AG09309 (cell line): ENCODE results near the gene HECW1.
A peak's percentile ranks its signal among the peaks of the same experiment; 100 is the strongest.
"Not testable (repeated sequence)": the region's sequence is repeated elsewhere in the genome, so short reads cannot be mapped to it uniquely, and the experiment has no call there.

Source experiments
- DNase-seq: peaks from one replicate; pipeline ENCODE4 v3.0.0-alpha.2; 2010; ENCODE audit warnings: low read depth
- H3K4me3 ChIP-seq: 2 replicates; pipeline ENCODE4 v1.5.1; 2011; ENCODE audit warnings: mild to moderate bottlenecking, low read depth, low read length, moderate library complexity; ENCODE audit not compliant: control insufficient read depth
- TF ChIP-seq, protein P1 (sequence below): IDR thresholded peaks from 2 replicates; pipeline ENCODE4 v1.5.1; 2011; ENCODE audit warnings: mild to moderate bottlenecking, low read depth, low read length, inconsistent platforms; ENCODE audit not compliant: insufficient read depth, control insufficient read depth; ENCODE audit errors: missing control alignments

The HECW1 gene

DNA sequence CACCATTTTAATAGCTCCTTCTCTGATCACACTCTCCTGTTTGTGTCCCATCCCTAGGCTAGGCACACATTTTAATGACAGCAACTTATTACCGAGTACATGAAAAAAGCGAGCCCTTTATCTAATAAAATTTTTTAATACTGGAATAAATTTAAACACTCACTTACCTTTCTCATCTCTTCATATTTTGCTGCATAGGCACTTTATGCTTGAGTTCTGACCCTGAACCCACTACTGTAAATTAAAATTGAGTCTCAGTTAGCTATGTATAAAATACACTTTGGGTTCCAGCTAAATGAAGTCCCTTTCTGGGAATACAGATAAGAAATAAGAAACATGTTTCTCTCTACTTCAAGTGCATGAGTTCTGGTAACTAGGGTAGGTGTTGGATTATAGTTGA, 104.6 kb downstream of the HECW1 start:
- no peak overlapping the region for H3K4me3 ChIP-seq
- TF ChIP-seq, protein P1, sequence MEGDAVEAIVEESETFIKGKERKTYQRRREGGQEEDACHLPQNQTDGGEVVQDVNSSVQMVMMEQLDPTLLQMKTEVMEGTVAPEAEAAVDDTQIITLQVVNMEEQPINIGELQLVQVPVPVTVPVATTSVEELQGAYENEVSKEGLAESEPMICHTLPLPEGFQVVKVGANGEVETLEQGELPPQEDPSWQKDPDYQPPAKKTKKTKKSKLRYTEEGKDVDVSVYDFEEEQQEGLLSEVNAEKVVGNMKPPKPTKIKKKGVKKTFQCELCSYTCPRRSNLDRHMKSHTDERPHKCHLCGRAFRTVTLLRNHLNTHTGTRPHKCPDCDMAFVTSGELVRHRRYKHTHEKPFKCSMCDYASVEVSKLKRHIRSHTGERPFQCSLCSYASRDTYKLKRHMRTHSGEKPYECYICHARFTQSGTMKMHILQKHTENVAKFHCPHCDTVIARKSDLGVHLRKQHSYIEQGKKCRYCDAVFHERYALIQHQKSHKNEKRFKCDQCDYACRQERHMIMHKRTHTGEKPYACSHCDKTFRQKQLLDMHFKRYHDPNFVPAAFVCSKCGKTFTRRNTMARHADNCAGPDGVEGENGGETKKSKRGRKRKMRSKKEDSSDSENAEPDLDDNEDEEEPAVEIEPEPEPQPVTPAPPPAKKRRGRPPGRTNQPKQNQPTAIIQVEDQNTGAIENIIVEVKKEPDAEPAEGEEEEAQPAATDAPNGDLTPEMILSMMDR = no peak
- no peak for DNase-seq

DNA sequence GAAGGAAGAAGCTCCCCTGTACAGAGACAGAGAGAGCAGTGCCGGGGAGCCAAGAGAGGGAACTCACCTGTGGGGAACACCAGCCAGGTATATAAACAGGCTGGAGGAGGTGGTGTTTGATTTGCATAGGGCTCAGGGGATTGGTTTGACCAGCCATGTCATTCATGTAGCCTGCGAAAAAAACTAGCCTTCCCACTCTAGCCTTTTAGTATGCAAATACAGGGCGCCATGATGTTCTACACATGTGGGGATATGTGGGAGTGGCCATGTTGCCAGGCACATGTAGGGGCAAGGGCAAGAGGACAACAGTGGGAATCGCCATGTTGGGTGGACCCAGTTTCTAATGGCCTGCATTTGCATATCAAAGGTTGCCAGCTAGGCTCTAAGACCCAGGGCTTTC, 106.5 kb downstream of the HECW1 start:
- not testable (repeated sequence) for DNase-seq

DNA sequence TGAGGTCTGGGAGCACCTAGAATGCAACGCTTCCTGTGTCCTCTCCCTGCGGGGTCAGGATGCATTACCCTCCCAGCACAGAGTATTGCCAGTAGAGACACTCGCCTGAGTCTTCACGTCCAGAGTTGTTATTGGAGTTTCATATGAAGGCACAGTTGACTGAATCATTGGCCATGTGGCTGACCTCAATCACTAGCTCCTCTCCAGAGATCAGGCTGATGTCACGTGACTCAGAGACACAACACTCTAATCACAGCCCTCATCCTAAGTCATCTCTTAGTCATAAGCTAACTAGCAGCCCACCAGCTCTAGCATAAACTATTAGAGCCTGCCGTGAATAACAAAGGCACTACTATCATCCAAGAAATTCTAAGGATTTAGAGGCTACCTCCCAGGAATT, 107.8 kb downstream of the HECW1 start:
- DNase-seq = peak; percentile 7
- no peak overlapping the region for H3K4me3 ChIP-seq
- TF ChIP-seq, protein P1 = no peak

More for the DNA sequence above, 106.5 kb downstream of the HECW1 start:
- not testable (repeated sequence) for H3K4me3 ChIP-seq

DNA sequence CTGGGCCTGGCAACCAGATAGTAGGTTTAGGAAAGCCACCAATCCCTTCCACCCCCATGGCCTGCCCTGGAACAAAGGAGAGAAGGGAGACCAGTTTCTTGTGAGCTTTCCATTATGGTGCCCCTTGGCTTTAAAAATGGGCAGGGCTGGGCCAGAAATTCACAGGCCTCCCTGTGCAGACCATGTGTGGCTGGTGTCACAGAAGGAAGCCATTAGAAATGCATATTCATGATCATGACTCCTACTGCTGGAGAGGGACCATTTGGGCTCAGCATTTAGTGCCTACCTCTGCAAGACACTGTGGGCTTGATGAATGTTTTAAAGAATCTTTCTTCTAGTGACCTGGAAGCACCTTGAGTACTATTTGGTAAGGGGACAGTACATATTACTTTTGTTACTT, 108.3 kb downstream of the HECW1 start:
- no peak overlapping the region for H3K4me3 ChIP-seq
- TF ChIP-seq, protein P1 = no peak
- no peak for DNase-seq

DNA sequence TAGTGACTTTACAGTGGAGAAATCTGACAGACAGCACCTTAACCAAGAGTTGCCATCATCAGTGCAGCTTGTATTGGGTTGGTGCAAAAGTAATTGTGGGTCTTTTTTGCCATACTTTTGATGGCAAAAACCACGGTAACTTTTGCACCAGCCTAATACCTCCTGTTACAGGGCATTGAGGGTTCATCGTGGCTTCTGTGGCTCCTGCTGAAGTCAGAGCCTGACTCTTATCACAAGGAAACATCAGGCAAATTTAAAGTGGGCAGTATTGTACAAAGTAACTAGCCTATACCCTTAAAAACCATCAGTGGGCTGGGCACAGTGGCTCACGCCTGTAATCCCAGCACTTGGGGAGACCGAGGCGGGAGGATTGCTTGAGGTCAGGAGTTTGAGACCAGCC, 117.4 kb downstream of the HECW1 start:
- DNase-seq = no peak
- TF ChIP-seq, protein P1 = no peak

DNA sequence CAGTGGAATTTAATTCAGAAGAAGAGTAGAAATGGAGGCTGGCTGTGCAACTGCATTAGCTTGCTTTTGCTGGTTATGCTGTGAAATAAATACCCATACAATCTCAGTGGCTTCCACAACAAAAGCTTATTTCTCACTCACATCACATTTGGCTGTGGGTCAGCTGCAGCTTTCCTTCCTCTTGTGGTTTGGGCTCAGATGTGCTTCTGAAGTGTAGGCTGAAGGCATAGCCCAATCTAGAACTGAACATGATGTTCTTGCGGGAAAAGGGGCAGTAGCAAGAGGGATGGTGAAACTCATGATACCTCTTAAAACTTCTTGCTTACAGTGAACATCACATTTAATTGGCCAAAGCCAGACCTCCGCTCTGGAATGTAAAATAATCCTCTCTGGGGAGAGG, 119.9 kb downstream of the HECW1 start:
- TF ChIP-seq, protein P1 = no peak
- no peak overlapping the region for H3K4me3 ChIP-seq
- DNase-seq = no peak

More for the DNA sequence above, 117.4 kb downstream of the HECW1 start:
- no peak overlapping the region for H3K4me3 ChIP-seq

DNA sequence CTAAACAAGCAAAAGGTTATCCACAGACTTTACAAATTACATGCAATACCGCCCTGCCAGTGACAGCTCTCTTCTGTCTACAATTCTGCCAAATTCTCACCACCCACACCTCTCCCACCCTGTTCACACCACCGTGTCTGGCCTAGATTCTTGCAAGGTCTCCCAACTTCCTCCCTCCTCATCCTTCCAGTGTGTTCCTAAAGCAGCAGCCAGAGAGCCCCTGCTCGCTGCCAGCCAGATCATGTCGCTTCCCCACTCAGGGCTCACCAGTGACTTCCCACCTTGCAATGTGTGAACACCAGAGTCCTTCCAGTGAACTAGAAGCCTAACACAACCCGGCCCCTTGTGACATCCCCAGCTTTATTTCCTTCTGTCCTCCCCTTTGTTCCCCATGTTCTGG, 121.6 kb downstream of the HECW1 start:
- no peak overlapping the region for H3K4me3 ChIP-seq
- DNase-seq = no peak
- TF ChIP-seq, protein P1 = no peak
